ENCODE data around the gene SERPINB6.

Gene SERPINB6

DNA sequence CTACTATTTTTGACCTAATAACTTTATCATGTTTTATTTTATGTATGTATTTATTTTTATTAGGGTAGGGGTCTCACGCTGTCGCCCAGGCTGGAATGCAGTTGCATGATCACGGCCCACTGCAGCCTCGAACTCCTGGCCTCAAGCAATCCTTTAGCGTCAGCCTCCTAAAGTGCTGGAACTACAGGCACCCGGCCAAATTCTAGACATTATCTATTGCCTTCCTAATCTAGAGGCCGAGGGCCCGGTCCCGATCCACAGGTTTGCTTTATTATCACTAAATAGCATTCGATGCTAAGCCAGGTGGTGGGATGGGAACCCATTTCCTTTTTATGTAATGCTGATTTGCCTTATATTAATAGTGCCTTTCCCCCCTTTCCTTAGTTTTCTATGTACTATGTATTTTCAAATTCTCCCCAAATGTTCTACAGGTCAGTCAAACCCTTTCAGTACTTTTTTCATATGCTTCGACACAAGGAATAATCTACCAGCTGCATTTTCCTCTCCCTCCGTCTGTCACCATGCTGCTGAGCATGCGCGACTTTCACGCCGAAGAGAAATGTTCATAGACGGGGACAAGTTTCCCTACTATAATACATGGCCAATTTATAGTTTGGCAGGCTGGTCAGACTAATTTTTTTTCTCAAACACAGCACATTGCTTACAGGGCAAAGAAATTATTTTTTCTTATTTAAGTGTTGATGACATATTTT is 6.4 kb downstream of the SERPINB6 start:
- no peaks in the 10 kb centered on the region for H3K36me3 Mint-ChIP-seq (ENCODE audit: low read depth)
- H3K27me3 Mint-ChIP-seq (ENCODE audit: low read depth), result no peaks in the 10 kb centered on the region
- TF ChIP-seq, protein P1, sequence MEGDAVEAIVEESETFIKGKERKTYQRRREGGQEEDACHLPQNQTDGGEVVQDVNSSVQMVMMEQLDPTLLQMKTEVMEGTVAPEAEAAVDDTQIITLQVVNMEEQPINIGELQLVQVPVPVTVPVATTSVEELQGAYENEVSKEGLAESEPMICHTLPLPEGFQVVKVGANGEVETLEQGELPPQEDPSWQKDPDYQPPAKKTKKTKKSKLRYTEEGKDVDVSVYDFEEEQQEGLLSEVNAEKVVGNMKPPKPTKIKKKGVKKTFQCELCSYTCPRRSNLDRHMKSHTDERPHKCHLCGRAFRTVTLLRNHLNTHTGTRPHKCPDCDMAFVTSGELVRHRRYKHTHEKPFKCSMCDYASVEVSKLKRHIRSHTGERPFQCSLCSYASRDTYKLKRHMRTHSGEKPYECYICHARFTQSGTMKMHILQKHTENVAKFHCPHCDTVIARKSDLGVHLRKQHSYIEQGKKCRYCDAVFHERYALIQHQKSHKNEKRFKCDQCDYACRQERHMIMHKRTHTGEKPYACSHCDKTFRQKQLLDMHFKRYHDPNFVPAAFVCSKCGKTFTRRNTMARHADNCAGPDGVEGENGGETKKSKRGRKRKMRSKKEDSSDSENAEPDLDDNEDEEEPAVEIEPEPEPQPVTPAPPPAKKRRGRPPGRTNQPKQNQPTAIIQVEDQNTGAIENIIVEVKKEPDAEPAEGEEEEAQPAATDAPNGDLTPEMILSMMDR (IDR thresholded peaks at IDR 0.05; ENCODE audit: unreplicated experiment in 3 of 3), result no peak
- H3K9me3 Mint-ChIP-seq, result no peaks in the 10 kb centered on the region
- peaks cover 33% of the 10 kb centered on the region for H3K4me1 Mint-ChIP-seq
- H3K4me3 Mint-ChIP-seq, result no peak overlapping the region
- no peak overlapping the region for H3K27ac Mint-ChIP-seq

DNA sequence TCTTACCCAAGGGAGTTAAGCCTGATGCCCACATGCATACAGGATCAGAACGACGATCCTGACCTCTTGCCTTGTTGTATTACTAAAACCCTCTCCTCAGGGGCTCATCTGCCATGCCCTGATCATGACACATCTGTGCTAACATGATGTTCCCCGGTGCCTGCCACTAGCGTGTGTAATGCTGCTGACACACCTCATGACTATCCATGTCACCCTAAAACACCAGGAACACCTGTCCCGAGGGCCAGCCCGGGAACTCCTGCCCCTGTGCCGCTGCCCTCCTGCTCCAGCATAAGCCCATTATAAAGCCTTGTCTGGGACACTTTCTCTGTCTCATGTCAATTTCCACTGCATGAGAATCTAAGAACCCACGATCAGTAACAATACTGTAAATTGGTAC is 7.6 kb downstream of the SERPINB6 start:
- Mint-ChIP-seq H3K9me3 (no peaks in the 10 kb centered on the region), H3K27ac (no peak overlapping the region), H3K4me3 (no peak overlapping the region), H3K4me1 (peaks cover 28% of the 10 kb centered on the region), H3K36me3 (ENCODE audit: low read depth) (no peaks in the 10 kb centered on the region), H3K27me3 (ENCODE audit: low read depth) (no peaks in the 10 kb centered on the region)
- TF ChIP-seq, protein P1 (IDR thresholded peaks at IDR 0.05; ENCODE audit: unreplicated experiment in 3 of 3), result no peak

DNA sequence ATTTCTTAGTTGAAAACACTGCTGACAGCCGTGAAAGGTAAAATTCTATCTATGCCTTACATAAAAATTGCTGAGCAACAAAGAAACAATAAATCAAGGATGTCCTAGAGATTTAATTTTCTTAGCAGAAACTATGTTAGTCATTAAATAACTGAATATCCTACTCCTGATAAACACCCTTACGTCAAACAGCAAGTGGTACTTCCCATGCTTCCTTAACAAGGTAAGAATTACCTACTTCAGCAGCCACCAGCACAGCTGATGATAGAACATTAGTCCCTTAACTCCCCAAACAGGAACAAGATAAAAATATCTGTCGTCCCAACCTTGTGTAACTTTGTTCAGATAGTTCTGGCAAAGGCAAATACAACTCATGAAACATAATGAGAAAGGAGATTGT is 8.7 kb downstream of the SERPINB6 start:
- no peak overlapping the region for H3K4me3 Mint-ChIP-seq

DNA sequence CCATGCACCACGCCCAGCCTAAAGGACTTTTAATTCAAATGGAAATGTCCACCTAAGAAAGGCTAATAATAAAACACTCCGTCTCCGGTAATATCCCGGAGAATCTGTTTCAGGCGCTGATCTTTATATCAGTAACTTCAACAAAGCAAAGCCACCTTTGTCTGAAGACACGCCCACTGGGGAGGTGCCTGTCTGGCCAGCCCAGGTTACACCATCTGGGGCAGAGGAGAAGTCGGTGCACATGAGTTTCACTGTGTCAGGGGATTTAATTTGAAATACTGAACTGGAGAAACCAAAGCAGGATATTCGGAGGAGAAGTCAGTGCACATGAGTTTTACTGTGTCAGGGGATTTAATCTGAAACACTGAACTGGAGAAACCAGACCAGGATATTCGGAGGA is 9.4 kb downstream of the SERPINB6 start:
- Mint-ChIP-seq H3K27ac (peak overlapping the region in 1 of 3 experiments; percentile 12), H3K36me3 (ENCODE audit: low read depth) (no peaks in the 10 kb centered on the region), H3K27me3 (ENCODE audit: low read depth) (no peaks in the 10 kb centered on the region), H3K4me1 (peaks cover 24% of the 10 kb centered on the region), H3K4me3 (no peak overlapping the region), H3K9me3 (no peaks in the 10 kb centered on the region)
- TF ChIP-seq, protein P1 (IDR thresholded peaks at IDR 0.05; ENCODE audit: unreplicated experiment in 3 of 3), result no peak

More for the DNA sequence above, 8.7 kb downstream of the SERPINB6 start:
- H3K4me1 Mint-ChIP-seq, result peaks cover 24% of the 10 kb centered on the region
- TF ChIP-seq, protein P1 (IDR thresholded peaks at IDR 0.05; ENCODE audit: unreplicated experiment in 3 of 3), result no peak
- H3K27me3 Mint-ChIP-seq (ENCODE audit: low read depth), result no peaks in the 10 kb centered on the region
- peak overlapping the region in 1 of 3 experiments; percentile 41 for H3K27ac Mint-ChIP-seq
- H3K36me3 Mint-ChIP-seq (ENCODE audit: low read depth), result no peaks in the 10 kb centered on the region
- no peaks in the 10 kb centered on the region for H3K9me3 Mint-ChIP-seq

DNA sequence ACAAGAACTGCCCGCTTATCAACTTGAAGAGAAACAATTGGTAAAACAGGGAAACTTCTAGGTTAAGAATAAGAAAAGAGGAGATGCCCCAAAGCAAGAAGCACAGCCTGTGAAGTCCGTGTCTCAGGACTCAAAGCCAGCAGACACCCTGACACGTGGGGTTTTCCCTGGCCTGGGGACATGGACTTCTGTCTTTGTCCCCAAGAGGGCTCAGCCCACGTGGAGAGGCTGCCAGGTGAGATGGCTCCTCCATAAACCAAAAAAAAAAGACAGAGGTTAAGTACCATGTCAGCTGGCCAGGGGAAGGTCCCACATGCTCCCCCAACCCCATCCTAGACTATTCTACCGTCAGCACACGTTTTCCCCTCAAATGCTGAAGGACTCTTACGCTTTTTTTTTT is 9.9 kb downstream of the SERPINB6 start:
- TF ChIP-seq, protein P1 (IDR thresholded peaks at IDR 0.05; ENCODE audit: unreplicated experiment in 3 of 3), result no peak
- H3K4me1 Mint-ChIP-seq, result peaks cover 24% of the 10 kb centered on the region
- H3K27ac Mint-ChIP-seq, result no peak overlapping the region
- H3K4me3 Mint-ChIP-seq, result no peak overlapping the region
- no peaks in the 10 kb centered on the region for H3K27me3 Mint-ChIP-seq (ENCODE audit: low read depth)
- H3K36me3 Mint-ChIP-seq (ENCODE audit: low read depth), result no peaks in the 10 kb centered on the region
- H3K9me3 Mint-ChIP-seq, result no peaks in the 10 kb centered on the region

DNA sequence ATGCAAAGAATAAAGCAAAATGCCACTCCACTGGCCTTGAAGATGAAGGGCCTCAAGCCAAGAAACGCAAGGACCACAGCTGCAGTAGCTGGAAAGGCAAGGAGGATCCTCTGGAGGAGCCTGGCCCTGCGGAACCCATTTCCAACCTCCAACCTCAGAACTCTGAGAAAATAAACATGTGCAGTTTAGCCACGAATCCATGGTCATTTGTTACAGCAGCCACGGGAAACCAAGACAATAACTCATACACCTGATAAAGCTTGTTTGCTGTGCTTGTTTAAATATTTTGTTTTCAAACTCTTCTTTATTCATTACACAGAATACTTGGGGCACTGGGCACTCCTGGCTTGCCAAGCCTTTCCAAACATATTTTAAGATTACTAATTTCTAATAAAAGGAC is 10.4 kb downstream of the SERPINB6 start:
- TF ChIP-seq, protein P1 (IDR thresholded peaks at IDR 0.05; ENCODE audit: unreplicated experiment in 3 of 3), result no peak
- H3K27me3 Mint-ChIP-seq (ENCODE audit: low read depth), result no peaks in the 10 kb centered on the region
- H3K27ac Mint-ChIP-seq, result no peak overlapping the region
- H3K4me3 Mint-ChIP-seq, result no peak overlapping the region
- H3K4me1 Mint-ChIP-seq, result peaks cover 24% of the 10 kb centered on the region
- no peaks in the 10 kb centered on the region for H3K9me3 Mint-ChIP-seq
- no peaks in the 10 kb centered on the region for H3K36me3 Mint-ChIP-seq (ENCODE audit: low read depth)

All from nephron (organoid).